Airway epithelial cell (primary cell): Measurements from ENCODE around the gene HDDC2. TPM values are rescaled to one million over a fixed set of nuclear protein-coding genes. Genes with fewer than 3 reads are reported as not detected.

ENCODE experiments used
- total RNA-seq: library from RNA; depleted of rRNA; stranded (reverse); fragments of >200 nt; gene quantifications from 2 replicates; pipeline ENCODE4 v1.2.3, GENCODE V29; 2015

Gene HDDC2
- total RNA-seq: 54.4 and 58.0 TPM in 2 replicates

GRCh38 chr6:125301435-125302391, at the start of gene HDDC2:
Gene HDDC2, minus strand, starts transcription at chr6:125301967. Its CDS starts 35 bp downstream, at chr6:125301932.

Other genes with a start within 250 kb of the HDDC2 start
- 102 and 114 TPM in 2 replicates for gene TPD52L1, start 148.2 kb downstream of the HDDC2 start, total RNA-seq